ENCODE results near the gene CRABP2.
A peak's percentile ranks its signal among the peaks of the same experiment; 100 is the strongest.

The CRABP2 gene

GRCh38 chr1:156707417-156708217, 2.2 kb upstream of the CRABP2 start:
- DNase-seq: no peak

- DNase-seq: no peak
Measured at GRCh38 chr1:156706657-156707416, 1.5 kb upstream of the CRABP2 start.

GRCh38 chr1:156705918-156706656, 704 bp upstream of the CRABP2 start:
- peak; percentile 25 for DNase-seq

GRCh38 chr1:156704930-156705320, 458 bp downstream of the CRABP2 start:
- no peak for DNase-seq

- DNase-seq: no peak
Measured at GRCh38 chr1:156704166-156704711, 1.1 kb downstream of the CRABP2 start.

- DNase-seq: no peak
Measured at GRCh38 chr1:156703741-156704140, 1.6 kb downstream of the CRABP2 start.

- DNase-seq: peak; percentile 14
Measured at GRCh38 chr1:156703336-156703735, 2.0 kb downstream of the CRABP2 start.

GRCh38 chr1:156700736-156701531, 4.4 kb downstream of the CRABP2 start:
- no peak for DNase-seq

- DNase-seq: no peak
Measured at GRCh38 chr1:156698995-156699394, 6.4 kb downstream of the CRABP2 start.

- DNase-seq: no peak
Measured at GRCh38 chr1:156697481-156697880, 7.9 kb downstream of the CRABP2 start.

- no peak for DNase-seq
Measured at GRCh38 chr1:156696755-156697154, 8.6 kb downstream of the CRABP2 start.

GRCh38 chr1:156694690-156694962, 10.8 kb downstream of the CRABP2 start:
- DNase-seq: no peak

GRCh38 chr1:156693848-156694689, 11.3 kb downstream of the CRABP2 start:
- DNase-seq: no peak

GRCh38 chr1:156692925-156693847, 12.2 kb downstream of the CRABP2 start:
- DNase-seq: peak; percentile 47

- DNase-seq: no peak
Measured at GRCh38 chr1:156692441-156692924, 12.9 kb downstream of the CRABP2 start.

- no peak for DNase-seq
Measured at GRCh38 chr1:156691665-156692440, 13.5 kb downstream of the CRABP2 start.

- DNase-seq: no peak
Measured at GRCh38 chr1:156691191-156691590, 14.2 kb downstream of the CRABP2 start.

GRCh38 chr1:156690675-156691036, 14.7 kb downstream of the CRABP2 start:
- no peak for DNase-seq

- DNase-seq: no peak
Measured at GRCh38 chr1:156689953-156690674, 15.3 kb downstream of the CRABP2 start.
